SJCRH30 (cell line): ENCODE measurements around the gene AMY2A. TPM values are rescaled to one million over a fixed set of nuclear protein-coding genes. Genes with fewer than 3 reads are reported as not detected.
"Not testable (repeated sequence)": the region's sequence is repeated elsewhere in the genome, so short reads cannot be mapped to it uniquely, and the experiment has no call there.

Experiments used
- DNase-seq, 2 experiments: peaks; one replicate each; pipeline ENCODE4 v3.0.0-alpha.2; 2015 to 2020
- H3K27ac ChIP-seq: fragments of 250-450 bp; sonication (Bioruptor Pico); 2 replicates; pipeline ENCODE4 v1.5.1; 2020; ENCODE audit warnings: mild to moderate bottlenecking, moderate library complexity
- H3K27me3 ChIP-seq: fragments of 250-450 bp; sonication (Bioruptor Pico); 2 replicates; pipeline ENCODE4 v1.5.1; 2020; ENCODE audit warnings: mild to moderate bottlenecking, moderate library complexity
- H3K36me3 ChIP-seq: fragments of 250-450 bp; sonication (Bioruptor Pico); 2 replicates; pipeline ENCODE4 v1.5.1; 2020; ENCODE audit warnings: mild to moderate bottlenecking, moderate library complexity
- H3K4me1 ChIP-seq: fragments of 250-450 bp; sonication (Bioruptor Pico); 2 replicates; pipeline ENCODE4 v1.5.1; 2020; ENCODE audit warnings: mild to moderate bottlenecking, moderate library complexity
- H3K4me3 ChIP-seq: fragments of 250-450 bp; sonication (Bioruptor Pico); 2 replicates; pipeline ENCODE4 v1.5.1; 2020; ENCODE audit warnings: mild to moderate bottlenecking, moderate library complexity
- H3K9me3 ChIP-seq: fragments of 250-450 bp; sonication (Bioruptor Pico); replicated peaks from 2 replicates; pipeline ENCODE4 v1.5.1; 2020; ENCODE audit warnings: mild to moderate bottlenecking, moderate library complexity
- total RNA-seq: library from RNA; depleted of rRNA; stranded (reverse); fragments of >200 nt; shearing (Covaris generic); gene quantifications from 2 replicates; pipeline ENCODE4 v1.2.3, GENCODE V29; 2014; rRNA removed

Gene AMY2A
- total RNA-seq, 1 experiment from 2014 or later = not detected

- not testable (repeated sequence) for H3K4me3 ChIP-seq, DNase-seq, H3K36me3 ChIP-seq, H3K9me3 ChIP-seq, H3K27ac ChIP-seq, H3K27me3 ChIP-seq, H3K4me1 ChIP-seq
These were observed 38.2 kb downstream of the AMY2A start, which contains the start of gene AMY1A for GRCh38 chr1:103655460-103655859. Gene AMY1A (plus strand): TSS chr1:103655760. CDS start chr1:103656331, 571 bp downstream.

Other genes with a start within 250 kb of the AMY2A start
- 10.8 and 16.9 TPM in 2 replicates for gene RNPC3, start 91.7 kb upstream of the AMY2A start, total RNA-seq
- 0.26 and 0.43 TPM in 2 replicates for gene AMY2B, start 45.8 kb upstream of the AMY2A start, total RNA-seq
- not detected in 2 replicates for gene AMY1A, start 38.3 kb downstream of the AMY2A start, total RNA-seq
- not detected in 2 replicates for gene AMY1B, start 78.8 kb downstream of the AMY2A start, total RNA-seq
- 0.10 TPM in 1 of 2 replicates, not detected in the other for gene AMY1C, start 132.5 kb downstream of the AMY2A start, total RNA-seq